ENCODE results near the gene NLRC5.

The NLRC5 gene

GRCh38 chr16:57025941-57026777 lies 36.8 kb downstream of the NLRC5 start:
- H3K9me3 ChIP-seq (ENCODE audit: control insufficient read depth, insufficient read depth, low read depth, low read length) = no peaks in the 10 kb centered on the region
- TF ChIP-seq HOXC10 (CRISPR knock-in tag; IDR thresholded peaks at IDR 0.05) = no peak
- no peaks in the 10 kb centered on the region for H3K4me1 ChIP-seq (ENCODE audit: control insufficient read depth, insufficient read depth, low read length)
- H3K27ac ChIP-seq (ENCODE audit: extremely low read depth, low read depth, low read length) = no peak overlapping the region
- POLR2A ChIA-PET = no interaction called here
- H3K36me3 ChIP-seq (ENCODE audit: control insufficient read depth in 2 of 2, insufficient read depth in 1 of 2, low read length in 2 of 2) = peaks cover 0 to 6% of the 10 kb centered on the region in 2 experiments; a peak in 2 of 3 replicates
- CTCF ChIA-PET = no interaction called here
- H3K4me3 ChIP-seq (ENCODE audit: low read depth, low read length) = no peak overlapping the region

GRCh38 chr16:57026778-57027062 lies 37.4 kb downstream of the NLRC5 start:
- POLR2A ChIA-PET = no interaction called here
- H3K4me3 ChIP-seq (ENCODE audit: low read depth, low read length) = no peak overlapping the region
- no peak overlapping the region for H3K27ac ChIP-seq (ENCODE audit: extremely low read depth, low read depth, low read length)
- CTCF ChIA-PET = no interaction called here
- no peaks in the 10 kb centered on the region for H3K4me1 ChIP-seq (ENCODE audit: control insufficient read depth, insufficient read depth, low read length)
- TF ChIP-seq OSR2 (tag by site-specific recombination; IDR thresholded peaks at IDR 0.05) = no peak
- no peak for TF ChIP-seq ZFP37 (tag by site-specific recombination; IDR thresholded peaks at IDR 0.05)
- TF ChIP-seq ZNF791 (tag by site-specific recombination; IDR thresholded peaks at IDR 0.05) = no peak
- TF ChIP-seq INSM2 (tag by site-specific recombination; IDR thresholded peaks at IDR 0.05) = no peak
- no peak for TF ChIP-seq ZNF549 (tag by site-specific recombination; IDR thresholded peaks at IDR 0.05)
- H3K9me3 ChIP-seq (ENCODE audit: control insufficient read depth, insufficient read depth, low read depth, low read length) = no peaks in the 10 kb centered on the region
- H3K36me3 ChIP-seq (ENCODE audit: control insufficient read depth in 2 of 2, insufficient read depth in 1 of 2, low read length in 2 of 2) = peaks cover 0 to 4% of the 10 kb centered on the region in 2 experiments; a peak in 2 of 3 replicates

- CTCF ChIA-PET = no interaction called here
- H3K36me3 ChIP-seq (ENCODE audit: control insufficient read depth in 2 of 2, insufficient read depth in 1 of 2, low read length in 2 of 2) = peaks cover 0 to under 1% of the 10 kb centered on the region in 2 experiments; a peak in 2 of 3 replicates
- POLR2A ChIA-PET = no interaction called here
- no peaks in the 10 kb centered on the region for H3K4me1 ChIP-seq (ENCODE audit: control insufficient read depth, insufficient read depth, low read length)
- no peak for TF ChIP-seq MEIS1 (CRISPR knock-in tag; IDR thresholded peaks at IDR 0.05; ENCODE audit: borderline replicate concordance)
- no peak for TF ChIP-seq OVOL3 (tag by site-specific recombination; IDR thresholded peaks at IDR 0.05)
- TF ChIP-seq ZNF76 (tag by site-specific recombination; IDR thresholded peaks at IDR 0.05; ENCODE audit: borderline replicate concordance, low read depth) = no peak
- no peak for TF ChIP-seq ZNF843 (tag by site-specific recombination; IDR thresholded peaks at IDR 0.05)
- no peak for TF ChIP-seq ZNF184 (tag by site-specific recombination; IDR thresholded peaks at IDR 0.05)
- no peak for TF ChIP-seq ZBTB10 (tag by site-specific recombination; IDR thresholded peaks at IDR 0.05)
- TF ChIP-seq ZNF777 (tag by site-specific recombination; IDR thresholded peaks at IDR 0.05; ENCODE audit: borderline replicate concordance) = no peak
- no peak for TF ChIP-seq ZNF311 (tag by site-specific recombination; IDR thresholded peaks at IDR 0.05; ENCODE audit: borderline replicate concordance)
- no peak for TF ChIP-seq ZXDB (tag by site-specific recombination; IDR thresholded peaks at IDR 0.05)
- TF ChIP-seq ZNF639 (tag by site-specific recombination; IDR thresholded peaks at IDR 0.05) = no peak
- TF ChIP-seq ZNF280C (tag by site-specific recombination; IDR thresholded peaks at IDR 0.05) = no peak
- H3K27ac ChIP-seq (ENCODE audit: extremely low read depth, low read depth, low read length) = no peak overlapping the region
- H3K4me3 ChIP-seq (ENCODE audit: low read depth, low read length) = no peak overlapping the region
- H3K9me3 ChIP-seq (ENCODE audit: control insufficient read depth, insufficient read depth, low read depth, low read length) = no peaks in the 10 kb centered on the region
These were observed 37.7 kb downstream of the NLRC5 start for GRCh38 chr16:57027067-57027466.
